ENCODE data around the gene ELFN2.

GRCh38 chr22:37403267-37403960, 23.9 kb downstream of the ELFN2 start:
- TF ChIP-seq POLR2AphosphoS5 (IDR thresholded peaks at IDR 0.05; ENCODE audit: low read depth, low read length) (no peak), FOXP2 (optimal IDR thresholded peaks at IDR 0.05; ENCODE audit: borderline replicate concordance, extremely low read depth, extremely low read length, insufficient read depth) (no peak), REST (IDR thresholded peaks at IDR 0.05; ENCODE audit: insufficient read depth in 1 of 2, low read depth in 2 of 2, low read length in 2 of 2) (no peak), SIN3A (IDR thresholded peaks at IDR 0.05; ENCODE audit: borderline replicate concordance, insufficient read depth, low read length) (no peak)

All from PFSK-1 (cell line).